Keratinocyte (primary cell): Measurements from ENCODE around the gene OPRD1. TPM values are rescaled to one million over a fixed set of nuclear protein-coding genes. Genes with fewer than 3 reads are reported as not detected.

Experiments used
- DNase-seq: peaks from one replicate; pipeline ENCODE4 v3.0.0-alpha.2; 2011; ENCODE audit warnings: low read depth, missing footprints, low spot score
- FAIRE-seq: peaks from 2 replicates; lab custom pipeline; 2011; peaks lifted over from hg19 to GRCh38; lab: Jason Lieb, UNC
- H2AFZ ChIP-seq: 2 replicates; pipeline ENCODE4 v1.6.0; 2012; ENCODE audit warnings: low read length, control low read depth, inconsistent platforms; ENCODE audit not compliant: control insufficient read depth
- H3K27ac ChIP-seq: 2 replicates; pipeline ENCODE4 v1.5.1; 2011; ENCODE audit warnings: low read length; ENCODE audit not compliant: control insufficient read depth, insufficient read depth
- H3K27me3 ChIP-seq: 3 replicates; pipeline ENCODE4 v1.6.0; 2011; ENCODE audit warnings: low read length; ENCODE audit not compliant: control insufficient read depth, insufficient read depth; ENCODE audit errors: extremely low read depth
- H3K36me3 ChIP-seq, 2 experiments: 2 replicates in 1 of 2; 3 replicates in 1 of 2; pipeline ENCODE4 v1.5.1; 2011; ENCODE audit warnings: low read length in 2 of 2, mild to moderate bottlenecking in 1 of 2; ENCODE audit not compliant: control insufficient read depth in 2 of 2, insufficient read depth in 2 of 2; ENCODE audit errors: extremely low read depth in 1 of 2
- H3K4me1 ChIP-seq: 3 replicates; pipeline ENCODE4 v1.5.1; 2011; ENCODE audit warnings: low read length; ENCODE audit not compliant: control insufficient read depth, insufficient read depth; ENCODE audit errors: extremely low read depth
- H3K4me2 ChIP-seq: 3 replicates; pipeline ENCODE4 v1.6.0; 2011; ENCODE audit warnings: low read depth, low read length; ENCODE audit not compliant: control insufficient read depth, insufficient read depth; ENCODE audit errors: extremely low read depth
- H3K4me3 ChIP-seq, 3 experiments: fragments of 200-600 bp in 1 of 3; sonication (generic) in 1 of 3; 2 replicates in 2 of 3; 3 replicates in 1 of 3; pipeline ENCODE4 v1.5.1; 2011 to 2016; ENCODE audit warnings: low read length in 3 of 3, mild to moderate bottlenecking in 3 of 3, control low read depth in 2 of 3, inconsistent platforms in 1 of 3, low read depth in 1 of 3, mixed read lengths in 1 of 3, mixed run types in 1 of 3, moderate library complexity in 1 of 3; ENCODE audit not compliant: control insufficient read depth in 2 of 3, insufficient read depth in 2 of 3; ENCODE audit errors: extremely low read depth in 1 of 3
- H3K79me2 ChIP-seq: 2 replicates; pipeline ENCODE4 v1.6.0; 2012; ENCODE audit warnings: low read length; ENCODE audit not compliant: control insufficient read depth, insufficient read depth
- H3K9ac ChIP-seq: 3 replicates; pipeline ENCODE4 v1.6.0; 2011; ENCODE audit warnings: low read length; ENCODE audit not compliant: control insufficient read depth, insufficient read depth; ENCODE audit errors: extremely low read depth
- H3K9me1 ChIP-seq: 3 replicates; pipeline ENCODE4 v1.6.0; 2011; ENCODE audit warnings: low read length; ENCODE audit not compliant: control insufficient read depth, insufficient read depth; ENCODE audit errors: extremely low read depth
- H3K9me3 ChIP-seq: 2 replicates; pipeline ENCODE4 v1.5.1; 2012; ENCODE audit warnings: low read depth, low read length; ENCODE audit not compliant: control insufficient read depth
- H4K20me1 ChIP-seq: 3 replicates; pipeline ENCODE4 v1.6.0; 2011; ENCODE audit warnings: low read length; ENCODE audit not compliant: control insufficient read depth, insufficient read depth; ENCODE audit errors: extremely low read depth
- EZH2 ChIP-seq: IDR thresholded peaks from one replicate; pipeline ENCODE4 v1.6.1; 2012; ENCODE audit warnings: inconsistent platforms, mild to moderate bottlenecking, low read length, moderate library complexity
- dilution Hi-C: fragments of 300-500 bp; cut with MboI; formaldehyde crosslinking; loops from one replicate; pipeline ENCODE4 v1.7.0; 2020; ENCODE audit warnings: low sequenced_read_pairs; ENCODE audit not compliant: extremely low pct_ligation_motif_present
- polyA plus RNA-seq, 5 experiments: library from polyadenylated mRNA; depleted of rRNA in 3 of 5; stranded (reverse) in 3 of 5; stranded (forward) in 1 of 5; unstranded in 1 of 5; fragments of >200 nt; gene quantifications; 1 replicate in 1 of 5; 2 replicates in 3 of 5; 3 replicates in 1 of 5; pipeline versions ENCODE4 v1.2.1 to v1.2.3, GENCODE V29; 2011 to 2012; ENCODE audit warnings: missing spikeins in 2 of 5, low read depth in 1 of 5, low replicate concordance in 1 of 5
- TF ChIP-seq, protein P1 (sequence below), 3 experiments: IDR thresholded peaks in 1 of 3; conservative IDR thresholded peaks in 1 of 3; optimal IDR thresholded peaks in 1 of 3; 2 replicates in 2 of 3; 3 replicates in 1 of 3; pipeline versions ENCODE3 to v1.5.1; 2011; ENCODE audit warnings: low read length in 3 of 3, mild to moderate bottlenecking in 3 of 3, moderate library complexity in 2 of 3, control low read depth in 1 of 3, inconsistent platforms in 1 of 3; ENCODE audit not compliant: insufficient read depth in 2 of 3; ENCODE audit errors: extremely low read depth in 1 of 3

OPRD1 gene
- polyA plus RNA-seq, 1 donor (not counting 4 experiments of a cell fraction or from before 2014, with no cell fraction given) = not detected

DNA sequence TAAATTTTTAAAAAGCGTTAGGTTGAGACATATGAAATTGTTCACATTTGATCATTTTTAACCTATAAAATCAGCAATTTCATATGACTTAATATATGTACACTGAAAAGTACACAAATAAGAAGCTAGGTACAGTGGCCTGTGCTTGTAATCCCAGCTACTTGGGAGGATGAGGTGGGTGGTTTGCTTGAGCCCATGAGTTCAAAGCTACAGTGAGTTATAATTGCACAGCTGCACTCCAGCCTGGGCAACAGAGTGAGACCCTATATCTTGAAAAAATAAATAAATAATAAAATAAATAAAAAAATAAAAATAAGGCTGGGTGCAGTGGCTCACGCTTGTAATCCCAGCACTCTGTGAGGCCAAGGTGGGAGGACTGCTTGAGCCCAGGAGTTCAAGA, 97.2 kb downstream of the OPRD1 start:
- DNase-seq (no peak), FAIRE-seq (no peak)
- no peak overlapping the region for H3K27ac ChIP-seq
- no peaks in the 10 kb centered on the region for H3K9me1 ChIP-seq
- dilution Hi-C loops = no loop called here
- H4K20me1 ChIP-seq = no peaks in the 10 kb centered on the region
- no peaks in the 10 kb centered on the region for H3K79me2 ChIP-seq
- H3K36me3 ChIP-seq = peaks cover 0 to 3% of the 10 kb centered on the region in 2 experiments
- no peaks in the 10 kb centered on the region for H3K27me3 ChIP-seq
- H3K9ac ChIP-seq = no peak overlapping the region
- H3K4me1 ChIP-seq = peaks cover 5% of the 10 kb centered on the region
- no peak overlapping the region for H3K4me3 ChIP-seq
- no peak overlapping the region for H2AFZ ChIP-seq
- H3K9me3 ChIP-seq = no peaks in the 10 kb centered on the region
- no peak overlapping the region for H3K4me2 ChIP-seq
- TF ChIP-seq, protein P1, sequence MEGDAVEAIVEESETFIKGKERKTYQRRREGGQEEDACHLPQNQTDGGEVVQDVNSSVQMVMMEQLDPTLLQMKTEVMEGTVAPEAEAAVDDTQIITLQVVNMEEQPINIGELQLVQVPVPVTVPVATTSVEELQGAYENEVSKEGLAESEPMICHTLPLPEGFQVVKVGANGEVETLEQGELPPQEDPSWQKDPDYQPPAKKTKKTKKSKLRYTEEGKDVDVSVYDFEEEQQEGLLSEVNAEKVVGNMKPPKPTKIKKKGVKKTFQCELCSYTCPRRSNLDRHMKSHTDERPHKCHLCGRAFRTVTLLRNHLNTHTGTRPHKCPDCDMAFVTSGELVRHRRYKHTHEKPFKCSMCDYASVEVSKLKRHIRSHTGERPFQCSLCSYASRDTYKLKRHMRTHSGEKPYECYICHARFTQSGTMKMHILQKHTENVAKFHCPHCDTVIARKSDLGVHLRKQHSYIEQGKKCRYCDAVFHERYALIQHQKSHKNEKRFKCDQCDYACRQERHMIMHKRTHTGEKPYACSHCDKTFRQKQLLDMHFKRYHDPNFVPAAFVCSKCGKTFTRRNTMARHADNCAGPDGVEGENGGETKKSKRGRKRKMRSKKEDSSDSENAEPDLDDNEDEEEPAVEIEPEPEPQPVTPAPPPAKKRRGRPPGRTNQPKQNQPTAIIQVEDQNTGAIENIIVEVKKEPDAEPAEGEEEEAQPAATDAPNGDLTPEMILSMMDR (optimal IDR thresholded peaks at IDR 0.05 in 1 of 3, IDR thresholded peaks at IDR 0.05 in 1 of 3, conservative IDR thresholded peaks at IDR 0.05 in 1 of 3; ENCODE audit: extremely low read depth in 1 of 3, insufficient read depth in 2 of 3, low read length in 3 of 3) = no peak
- TF ChIP-seq EZH2 = no peak

DNA sequence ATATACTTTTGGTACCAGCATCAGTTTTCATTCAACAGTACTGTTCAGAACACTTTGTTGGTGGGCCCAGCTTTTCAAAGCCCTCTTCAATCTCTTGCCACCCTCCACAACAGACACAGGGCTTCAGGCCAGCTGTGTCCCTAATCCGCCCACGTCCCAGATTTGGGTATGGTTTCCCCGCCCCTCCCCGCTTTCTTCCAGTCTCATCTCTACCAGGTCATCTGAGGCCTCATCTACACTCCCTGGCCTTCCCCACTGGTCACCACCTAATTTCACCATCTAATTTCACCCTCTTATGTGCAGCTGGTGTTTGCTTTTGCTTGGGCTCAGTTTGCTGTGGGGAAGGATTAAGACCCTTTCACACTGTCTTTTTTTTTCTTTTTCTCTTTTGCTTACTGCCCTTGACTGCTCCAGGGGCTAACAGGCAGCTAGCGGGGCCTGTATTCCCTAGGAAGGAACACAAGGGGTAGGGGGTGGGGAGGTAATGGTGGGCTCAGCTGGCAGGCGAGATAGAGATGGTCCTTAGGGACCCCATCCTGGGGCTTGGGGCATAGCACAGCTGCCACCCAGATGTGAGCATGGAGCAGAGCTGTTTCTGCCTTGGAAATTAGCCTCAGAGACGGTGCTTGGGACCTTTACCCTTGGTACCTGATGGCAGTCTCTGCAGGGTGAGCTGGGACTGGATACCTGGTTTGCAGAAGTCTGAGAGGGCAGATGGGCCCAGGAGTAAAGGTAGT, 98.6 kb downstream of the OPRD1 start:
- no peaks in the 10 kb centered on the region for H3K27me3 ChIP-seq
- H4K20me1 ChIP-seq = peaks cover 3% of the 10 kb centered on the region
- H3K9me1 ChIP-seq = no peaks in the 10 kb centered on the region
- FAIRE-seq (no peak), DNase-seq (no peak)
- peaks cover 0 to 3% of the 10 kb centered on the region in 2 experiments for H3K36me3 ChIP-seq
- peaks cover 3% of the 10 kb centered on the region for H3K79me2 ChIP-seq
- H3K4me1 ChIP-seq = peaks cover 9% of the 10 kb centered on the region
- H3K9me3 ChIP-seq = no peaks in the 10 kb centered on the region
- dilution Hi-C loops = no loop called here
- TF ChIP-seq, protein P1 (optimal IDR thresholded peaks at IDR 0.05 in 1 of 3, IDR thresholded peaks at IDR 0.05 in 1 of 3, conservative IDR thresholded peaks at IDR 0.05 in 1 of 3; ENCODE audit: extremely low read depth in 1 of 3, insufficient read depth in 2 of 3, low read length in 3 of 3) = no peak
- TF ChIP-seq EZH2 = no peak
- no peak overlapping the region for H3K27ac ChIP-seq
- H3K4me3 ChIP-seq = no peak overlapping the region
- H3K4me2 ChIP-seq = no peak overlapping the region
- no peak overlapping the region for H2AFZ ChIP-seq
- no peak overlapping the region for H3K9ac ChIP-seq
